OCI-LY7 (cell line): ENCODE results near the gene ARID5B.

Experiments
- CTCF ChIP-seq: fragments of 200-600 bp; sonication (generic); conservative IDR thresholded peaks from 2 replicates; pipeline ENCODE4 v1.5.1; 2014; ENCODE audit warnings: mild to moderate bottlenecking, antibody characterized with exemption, low read length, moderate library complexity, mixed read lengths
- EZH2phosphoT487 ChIP-seq: fragments of 200-600 bp; sonication (generic); IDR thresholded peaks from 2 replicates; pipeline ENCODE4 v1.6.1; 2018; ENCODE audit warnings: low read depth, borderline replicate concordance, mild to moderate bottlenecking, mixed run types, antibody characterized with exemption, low read length, moderate library complexity, mixed read lengths

GRCh38 chr10:62054408-62054807, 152.9 kb downstream of the ARID5B start:
- TF ChIP-seq CTCF (no peak), EZH2phosphoT487 (no peak)
